Measurements from ENCODE around the gene ZSCAN5B. TPM values are rescaled to one million over a fixed set of nuclear protein-coding genes. Genes with fewer than 3 reads are reported as not detected.

Gene ZSCAN5B
- total RNA-seq, 2 experiments from 2014 or later: not detected

DNA sequence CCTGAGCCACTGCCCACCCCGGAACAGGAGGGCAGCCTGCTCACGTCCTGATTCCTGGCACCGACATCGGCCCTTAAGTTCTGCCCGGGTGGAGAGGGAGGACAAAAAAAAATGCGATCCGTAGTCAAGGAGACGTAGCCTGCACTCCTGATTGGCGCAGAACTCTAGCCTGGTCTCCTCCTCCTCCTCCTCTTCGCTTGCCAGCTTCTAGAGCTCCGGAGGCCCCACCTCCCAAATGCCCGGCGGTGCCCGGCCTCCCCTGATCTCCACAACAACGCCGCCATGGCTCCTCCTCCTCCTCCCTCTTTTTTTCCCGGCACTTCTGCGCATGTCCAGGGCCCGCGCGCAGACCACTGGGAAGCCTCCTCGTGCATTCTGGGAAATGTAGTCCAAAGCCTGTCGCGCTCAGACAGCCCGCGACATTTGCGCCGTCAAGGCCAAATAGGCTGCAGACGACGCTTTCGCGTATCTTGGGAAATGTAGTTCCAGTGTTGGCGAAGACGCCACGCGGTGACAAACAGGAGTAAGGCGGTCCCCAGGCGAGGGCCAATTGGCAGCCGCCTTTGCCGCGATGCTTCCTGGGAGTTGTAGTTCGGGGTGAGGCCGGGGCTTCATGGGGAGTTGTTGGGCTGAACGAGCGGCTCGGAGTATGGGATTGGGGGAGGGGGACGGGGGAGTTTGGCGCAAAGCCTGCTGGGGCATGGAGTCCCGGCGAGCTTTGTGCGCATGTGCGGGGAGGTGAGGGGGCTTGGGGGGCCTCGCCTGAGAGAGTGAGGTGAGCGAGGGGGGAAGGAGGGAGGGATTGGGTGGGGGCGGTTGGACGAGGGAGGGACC, 56.8 kb downstream of the ZSCAN5B start, which contains the start of gene ZNF444:
TSS of gene ZNF444 (plus strand) at position 705 of the 834 bp plus-strand sequence. CDS start 5,625 bp downstream, outside the sequence.
- no peaks in the 10 kb centered on the region for H3K27me3 Mint-ChIP-seq (ENCODE audit: low read depth)
- peaks cover 35% of the 10 kb centered on the region for H3K4me1 Mint-ChIP-seq (ENCODE audit: low read depth)
- intact Hi-C loops (cut with micrococcal nuclease): loop anchor here (1.0 to 2.0 kb wide), 5 partner anchors 19 to 541 kb away; partner anchors contain the start of genes FIZ1, U2AF2, ZNF787 and ZSCAN5A
- H3K36me3 Mint-ChIP-seq (ENCODE audit: low read depth): peaks cover 1% of the 10 kb centered on the region
- CTCF ChIA-PET: interaction anchor here (0.6 to 1.0 kb wide), 3 partner anchors 33 to 431 kb away, joined by 3 to 4 read pairs (median 3); no protein-coding TSS in a partner anchor
- peak; percentile 99 for DNase-seq
- peak within 1 kb of the TSS; percentile 97 for H3K4me3 Mint-ChIP-seq
- no peaks in the 10 kb centered on the region for H3K9me3 Mint-ChIP-seq
- H3K27ac Mint-ChIP-seq: peak within 1 kb of the TSS; percentile 95

DNA sequence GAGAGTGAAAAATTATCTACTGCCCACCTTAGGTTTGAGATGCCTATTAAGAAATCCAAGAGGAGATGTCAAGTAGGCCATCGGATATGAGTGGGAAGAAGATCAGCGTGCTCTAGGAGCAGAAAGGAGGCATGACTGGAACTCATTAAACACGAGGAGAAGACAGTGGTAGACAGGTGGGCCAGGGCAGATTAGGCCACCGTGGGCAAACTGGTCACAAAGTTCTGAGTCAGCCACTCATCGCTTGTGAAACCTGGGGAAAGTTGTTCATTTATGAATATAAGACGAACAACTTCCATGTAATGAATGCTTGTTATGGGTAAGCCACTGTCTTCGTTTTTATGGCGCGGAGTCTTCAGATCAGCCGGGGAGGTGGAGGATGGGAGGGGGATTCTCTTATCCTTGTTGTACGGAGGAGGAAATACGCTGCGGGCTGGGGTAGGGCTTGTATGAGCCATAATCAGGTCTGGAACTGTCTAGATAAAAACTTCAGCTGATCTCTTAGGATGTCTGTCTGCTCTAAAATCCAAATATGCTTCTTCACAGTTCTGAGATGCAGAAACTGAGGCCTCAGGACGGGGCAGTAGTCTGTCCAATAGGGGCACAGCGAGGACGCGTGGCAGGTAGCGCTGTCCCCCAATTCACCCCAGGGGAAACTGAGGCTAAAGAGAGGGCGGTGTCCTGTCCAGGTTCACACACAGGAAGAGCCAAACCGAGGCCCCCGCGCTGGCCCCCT, 57.6 kb downstream of the ZSCAN5B start:
- intact Hi-C loops (cut with micrococcal nuclease): loop anchor here (1.0 to 2.0 kb wide), 4 partner anchors 19 to 485 kb away; partner anchors contain the start of genes U2AF2, ZNF787 and ZSCAN5A
- DNase-seq: peak; percentile 17
- CTCF ChIA-PET: no interaction called here

More for the DNA sequence above, 57.6 kb downstream of the ZSCAN5B start:
- Mint-ChIP-seq H3K4me1 (ENCODE audit: low read depth) (peaks cover 35% of the 10 kb centered on the region), H3K4me3 (peak overlapping the region; percentile 97), H3K36me3 (ENCODE audit: low read depth) (peaks cover 1% of the 10 kb centered on the region), H3K9me3 (no peaks in the 10 kb centered on the region), H3K27ac (peak overlapping the region; percentile 95), H3K27me3 (ENCODE audit: low read depth) (no peaks in the 10 kb centered on the region)

Other genes with a start within 250 kb of the ZSCAN5B start
- not detected for gene NLRP8, start 250.0 kb downstream of the ZSCAN5B start, total RNA-seq
- not detected for gene NLRP5, start 211.0 kb downstream of the ZSCAN5B start, total RNA-seq
- 10 to 100 TPM; 24.2 to 26.1 TPM for gene ZNF787, start 76.5 kb downstream of the ZSCAN5B start, total RNA-seq
- gene ZNF444, start 56.5 kb downstream of the ZSCAN5B start, total RNA-seq: 10 to 100 TPM; 17.8 to 21.4 TPM
- gene GALP, start 21.8 kb downstream of the ZSCAN5B start, total RNA-seq: not detected
- not detected for gene ZSCAN5C, start 4.5 kb upstream of the ZSCAN5B start, total RNA-seq
- gene EDDM13, start 75.0 kb upstream of the ZSCAN5B start, total RNA-seq: 1 to 10 TPM; 1.1 to 1.8 TPM
- 1 to 10 TPM; 3.7 to 4.1 TPM for gene ZSCAN5A, start 117.1 kb upstream of the ZSCAN5B start, total RNA-seq
- 1 to 10 TPM; 1.1 to 2.2 TPM for gene ZNF582, start 195.8 kb upstream of the ZSCAN5B start, total RNA-seq
- gene ZNF583, start 206.5 kb upstream of the ZSCAN5B start, total RNA-seq: 1 to 10 TPM in 1 of 2 experiments, under 1 TPM in 1; 0.55 to 1.2 TPM